Common myeloid progenitor, CD34-positive (primary cell): Measurements from ENCODE around the gene PRSS57.
A peak's percentile ranks its signal among the peaks of the same experiment; 100 is the strongest.

Experiments
- CTCF ChIA-PET: fragments of 350-600 bp; sonication (Branson Sonifier 250); formaldehyde crosslinking; loops from one replicate; lab custom pipeline; 2021; ENCODE audit warnings: antibody characterized with exemption; lab: Charles Lee
- POLR2A ChIA-PET: fragments of 350-600 bp; sonication (Branson Sonifier 250); formaldehyde crosslinking; loops from one replicate; lab custom pipeline; 2021; ENCODE audit warnings: antibody characterized with exemption; lab: Charles Lee
- DNase-seq, 3 donors: peaks; one replicate each; pipeline versions ENCODE4 v3.0.0 to v3.0.0-alpha.2; 2013
- H3K27ac ChIP-seq, 2 experiments: 1 replicate in 1 of 2; 2 replicates in 1 of 2; pipeline ENCODE4 v1.7.0; 2013; ENCODE audit warnings: inconsistent platforms in 2 of 2, low read length in 2 of 2, mild to moderate bottlenecking in 2 of 2, low read depth in 1 of 2, moderate library complexity in 1 of 2; ENCODE audit not compliant: severe bottlenecking in 2 of 2, insufficient read depth in 1 of 2, poor library complexity in 1 of 2
- H3K27me3 ChIP-seq, 5 experiments: replicated peaks in 2 of 5; 1 replicate in 3 of 5; 2 replicates in 2 of 5; pipeline versions ENCODE4 v1.6.1 to v1.7.0; 2013; ENCODE audit warnings: low read length in 4 of 5, mild to moderate bottlenecking in 2 of 5, moderate library complexity in 2 of 5, inconsistent platforms in 1 of 5; ENCODE audit not compliant: insufficient read depth in 5 of 5, control insufficient read depth in 4 of 5
- H3K36me3 ChIP-seq, 4 experiments: 1 replicate in 2 of 4; 2 replicates in 2 of 4; pipeline versions ENCODE4 v1.6.1 to v1.7.0; 2013; ENCODE audit warnings: low read length in 3 of 4, control low read depth in 1 of 4, mild to moderate bottlenecking in 1 of 4; ENCODE audit not compliant: control insufficient read depth in 4 of 4, insufficient read depth in 4 of 4
- H3K4me1 ChIP-seq, 4 experiments: 1 replicate in 3 of 4; 2 replicates in 1 of 4; pipeline versions ENCODE4 v1.6.1 to v1.7.1; 2013; ENCODE audit warnings: low read length in 3 of 4, mild to moderate bottlenecking in 3 of 4, control low read depth in 1 of 4, inconsistent platforms in 1 of 4, moderate library complexity in 1 of 4; ENCODE audit not compliant: control insufficient read depth in 4 of 4, insufficient read depth in 4 of 4; ENCODE audit errors: control extremely low read depth in 1 of 4
- H3K4me3 ChIP-seq, 7 experiments: 1 replicate in 4 of 7; 2 replicates in 3 of 7; pipeline versions ENCODE4 v1.5.1 to v1.7.0; 2013; ENCODE audit warnings: mild to moderate bottlenecking in 7 of 7, low read length in 6 of 7, moderate library complexity in 6 of 7, inconsistent platforms in 2 of 7, low read depth in 2 of 7, control low read depth in 1 of 7; ENCODE audit not compliant: insufficient read depth in 4 of 7, control insufficient read depth in 1 of 7; ENCODE audit errors: extremely low read depth in 1 of 7
- H3K9me3 ChIP-seq, 5 experiments: 1 replicate in 4 of 5; 2 replicates in 1 of 5; pipeline versions ENCODE4 v1.6.1 to v1.7.1; 2013; ENCODE audit warnings: low read length in 4 of 5, mild to moderate bottlenecking in 2 of 5, inconsistent platforms in 1 of 5, low read depth in 1 of 5, moderate library complexity in 1 of 5; ENCODE audit not compliant: control insufficient read depth in 4 of 5, insufficient read depth in 2 of 5; ENCODE audit errors: control extremely low read depth in 1 of 5
- WGBS: methylation state at CpG from one replicate; pipeline ENCODE4 v1.1.5; 2013; ENCODE audit not compliant: insufficient coverage; 5-methylcytosine and 5-hydroxymethylcytosine counted together

The PRSS57 gene

DNA sequence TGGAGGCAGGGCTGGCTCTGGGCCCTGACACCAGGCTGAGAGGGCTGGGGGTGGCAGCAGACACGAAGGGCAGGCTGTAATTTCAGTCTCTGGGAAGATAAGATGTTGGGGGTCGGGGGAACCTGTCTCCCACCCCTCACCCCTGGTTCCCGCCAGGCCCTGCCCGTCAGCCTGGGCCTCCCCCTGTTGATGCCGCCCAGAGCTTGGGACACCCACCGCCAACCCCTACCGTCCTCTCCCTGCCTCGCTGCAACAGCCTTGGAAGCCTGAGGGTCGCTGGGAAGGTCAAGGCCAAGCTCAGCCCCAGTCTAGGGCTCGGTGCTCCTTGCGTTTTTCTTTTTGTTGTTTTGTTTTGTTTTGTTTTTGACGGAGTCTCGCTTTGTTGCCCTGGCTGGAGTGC is 28.0 kb upstream of the PRSS57 start:
- 100% methylated on average over 8 of the region's 13 CpGs for WGBS
- POLR2A ChIA-PET, result interaction anchor here (0.5 kb wide), 1 partner anchor 50 kb away, joined by 6 read pairs; no protein-coding TSS in a partner anchor
- peaks cover 0 to 10% (median 0%) of the 10 kb centered on the region in 5 experiments for H3K27me3 ChIP-seq

DNA sequence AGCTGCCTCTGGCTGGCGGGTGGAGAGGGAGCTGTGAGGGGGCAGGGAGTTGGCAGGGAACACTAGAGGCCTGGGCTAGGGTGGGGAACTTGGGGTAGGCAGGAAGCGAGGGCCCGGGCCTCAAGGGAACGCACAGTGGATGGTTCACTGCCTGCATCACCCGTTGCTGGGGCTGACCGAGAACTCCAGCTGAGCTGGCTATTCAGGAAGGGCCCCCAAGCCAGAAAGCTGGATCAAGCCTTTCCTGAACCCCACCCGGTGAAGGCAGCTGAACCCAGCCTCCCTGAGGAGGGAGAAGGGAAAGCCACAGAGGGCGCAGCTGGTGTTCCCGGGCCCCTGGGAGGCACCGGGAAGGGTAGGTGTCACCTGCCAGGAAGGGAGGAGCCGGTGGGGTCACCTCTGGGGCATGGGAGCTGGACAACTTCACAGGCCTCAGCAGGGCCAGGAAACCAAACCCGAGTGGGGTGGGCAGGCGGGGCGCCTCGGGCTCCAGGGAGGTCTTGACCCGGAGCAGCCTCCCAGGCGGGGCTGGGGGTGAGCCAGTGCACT is 27.4 kb upstream of the PRSS57 start:
- Histone ChIP-seq H3K27ac (no peak overlapping the region), H3K27me3 (peaks cover 0 to 10% (median 0%) of the 10 kb centered on the region in 5 experiments), H3K4me3 (no peak overlapping the region), H3K4me1 (peaks cover 0 to 26% (median 21%) of the 10 kb centered on the region in 4 experiments), H3K9me3 (no peaks in the 10 kb centered on the region), H3K36me3 (no peaks in the 10 kb centered on the region)
- ChIA-PET CTCF (interaction anchor here (0.8 to 1.8 kb wide), 4 partner anchors 9 to 24 kb away, joined by 3 to 7 read pairs (median 4); no protein-coding TSS in a partner anchor), POLR2A (interaction anchor here (0.5 kb wide), 1 partner anchor 50 kb away, joined by 6 read pairs; no protein-coding TSS in a partner anchor)
- peak in 2 of 3 donors; percentile 53 to 66 for DNase-seq
- 26% methylated on average over 14 of the region's 17 CpGs for WGBS

More for the DNA sequence above, 28.0 kb upstream of the PRSS57 start:
- Histone ChIP-seq H3K4me3 (no peak overlapping the region), H3K27ac (no peak overlapping the region), H3K9me3 (no peaks in the 10 kb centered on the region), H3K36me3 (no peaks in the 10 kb centered on the region), H3K4me1 (peaks cover 0 to 32% (median 24%) of the 10 kb centered on the region in 4 experiments)
- no peak for DNase-seq
- CTCF ChIA-PET, result interaction anchor here (1.4 to 2.1 kb wide), 3 partner anchors 8 to 19 kb away, joined by 5 to 7 read pairs (median 7); no protein-coding TSS in a partner anchor

DNA sequence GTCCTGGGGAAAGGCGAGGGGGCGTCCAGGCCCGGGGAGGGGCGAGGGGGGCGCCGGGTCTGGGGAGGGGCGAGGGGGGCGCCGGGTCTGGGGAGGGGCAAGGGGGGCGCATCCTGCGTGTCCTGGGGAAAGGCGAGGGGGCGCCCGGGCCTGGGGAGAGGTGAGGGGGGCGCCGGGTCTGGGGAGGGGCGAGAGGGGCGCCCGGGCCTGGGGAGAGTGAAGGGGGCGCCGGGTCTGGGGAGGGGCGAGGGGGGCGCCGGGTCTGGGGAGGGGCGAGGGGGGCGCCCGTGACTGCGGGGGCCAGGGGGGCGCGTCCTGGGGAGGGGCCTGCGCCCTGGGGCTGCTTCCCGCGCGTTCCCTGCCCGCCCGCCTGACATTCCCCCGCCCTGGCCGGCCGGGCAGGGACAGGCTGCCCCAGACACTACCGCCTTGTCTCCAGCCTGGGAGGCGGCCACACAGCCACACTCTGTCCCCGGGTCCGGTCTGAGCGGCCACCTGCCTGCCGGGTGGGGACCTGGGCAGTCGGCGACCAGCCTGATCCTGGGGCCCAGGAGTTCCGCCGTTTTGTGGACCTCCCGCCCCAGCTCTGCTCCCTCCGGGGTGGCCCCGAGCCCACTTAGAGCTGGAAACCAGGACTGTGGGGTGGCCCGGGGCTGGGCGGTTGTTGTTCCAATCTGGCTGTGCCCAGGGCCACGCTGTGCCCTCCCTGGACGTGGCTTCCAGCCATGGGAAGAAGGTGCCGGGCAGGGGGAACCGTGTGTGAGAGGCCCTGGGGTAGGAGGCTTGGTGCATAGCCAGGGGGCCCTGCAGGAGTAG is 25.3 kb upstream of the PRSS57 start:
- Histone ChIP-seq H3K4me1 (peaks cover 0 to 21% (median 19%) of the 10 kb centered on the region in 4 experiments), H3K27ac (no peak overlapping the region), H3K27me3 (peaks cover 0 to 10% (median 0%) of the 10 kb centered on the region in 5 experiments), H3K9me3 (peaks cover 0 to 4% (median under 1%) of the 10 kb centered on the region in 5 experiments), H3K4me3 (peak overlapping the region in 1 of 7 experiments; percentile 28), H3K36me3 (no peaks in the 10 kb centered on the region)
- ChIA-PET POLR2A (no interaction called here), CTCF (interaction anchor here (0.7 to 1.2 kb wide), 2 partner anchors 18 to 136 kb away, joined by 3 to 4 read pairs; no protein-coding TSS in a partner anchor)
- WGBS, result 5% methylated on average over 21 of the region's 58 CpGs
- no peak for DNase-seq

DNA sequence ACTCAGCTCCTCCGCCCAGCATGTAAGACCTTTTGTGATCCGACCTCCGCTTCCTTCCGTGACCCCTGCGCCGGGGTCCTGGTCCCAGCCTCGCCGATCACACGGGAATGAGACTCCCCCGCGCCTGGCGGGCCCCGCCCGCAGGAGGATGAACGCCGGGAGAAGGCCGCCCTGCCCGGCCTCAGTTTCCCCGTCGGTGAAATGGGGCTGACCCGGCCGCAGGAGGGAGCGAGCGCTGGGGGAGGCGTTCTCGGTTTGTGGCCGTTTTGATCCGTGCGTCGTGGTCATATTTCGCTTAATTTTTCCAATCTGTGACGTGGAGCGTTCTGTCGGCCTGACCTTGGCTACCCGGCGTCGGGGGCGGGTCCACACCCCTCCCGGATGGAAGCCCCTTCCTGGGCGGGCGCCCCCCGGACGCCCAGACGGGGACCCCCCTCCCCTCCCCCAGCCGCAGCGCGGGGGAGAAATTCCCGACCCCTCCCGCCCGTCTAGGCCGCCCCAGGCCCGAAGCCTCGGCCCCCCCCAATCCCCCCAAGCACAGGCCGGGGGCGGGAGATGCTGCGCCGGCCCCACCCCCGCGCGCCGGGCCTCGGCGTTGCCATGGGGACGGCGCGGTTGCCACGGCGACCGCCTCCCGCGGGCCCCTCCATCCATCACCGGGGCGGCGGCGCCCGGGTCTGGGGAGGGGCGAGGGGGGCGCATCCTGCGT is 24.5 kb upstream of the PRSS57 start:
- peak in 1 of 3 donors; percentile 35 for DNase-seq
- ChIA-PET CTCF (no interaction called here), POLR2A (no interaction called here)
- Histone ChIP-seq H3K27me3 (peaks cover 0 to 10% (median 0%) of the 10 kb centered on the region in 5 experiments), H3K9me3 (peaks cover 0 to 9% (median 5%) of the 10 kb centered on the region in 5 experiments), H3K4me3 (peak overlapping the region in 1 of 7 experiments; percentile 5), H3K36me3 (no peaks in the 10 kb centered on the region), H3K27ac (no peak overlapping the region), H3K4me1 (peaks cover 0 to 21% (median 19%) of the 10 kb centered on the region in 4 experiments)
- 22% methylated on average over 47 of the region's 79 CpGs for WGBS

DNA sequence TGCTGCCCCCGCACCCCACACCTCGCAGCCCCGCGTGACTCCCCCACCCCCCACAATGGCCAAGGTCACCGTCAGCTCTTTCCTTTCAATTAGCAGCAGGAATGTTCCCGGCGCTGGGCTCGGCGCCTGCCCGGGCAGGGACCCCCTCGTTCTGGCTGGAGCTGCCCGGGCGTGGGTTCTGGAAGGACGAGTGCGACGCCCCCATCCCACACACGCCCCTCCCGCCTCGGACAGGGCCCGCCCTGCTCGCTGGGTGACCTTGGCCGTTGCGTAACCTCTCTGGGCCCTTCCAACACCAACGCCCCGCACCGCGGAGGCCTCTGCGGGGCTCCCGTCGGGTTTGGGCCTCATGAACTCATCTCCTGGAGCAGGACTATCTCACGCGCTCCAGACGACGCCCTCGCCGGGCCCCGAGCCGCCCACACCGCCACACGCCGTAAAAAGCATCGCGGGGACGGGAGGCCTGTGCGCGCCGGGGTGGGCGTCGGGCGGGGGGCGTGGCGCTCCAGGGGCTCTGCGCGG is 23.8 kb upstream of the PRSS57 start:
- Histone ChIP-seq H3K4me1 (peaks cover 0 to 21% (median 19%) of the 10 kb centered on the region in 4 experiments), H3K4me3 (no peak overlapping the region), H3K36me3 (no peaks in the 10 kb centered on the region), H3K9me3 (peaks cover 0 to 9% (median 5%) of the 10 kb centered on the region in 5 experiments), H3K27ac (no peak overlapping the region), H3K27me3 (peaks cover 0 to 10% (median 0%) of the 10 kb centered on the region in 5 experiments)
- no peak for DNase-seq
- WGBS, result 68% methylated on average over 47 of the region's 54 CpGs
- CTCF ChIA-PET, result interaction anchor here (1.2 to 1.6 kb wide), 3 partner anchors 9 to 15 kb away, joined by 3 to 5 read pairs (median 3); partner anchors contain the start of gene PALM
- POLR2A ChIA-PET, result no interaction called here

DNA sequence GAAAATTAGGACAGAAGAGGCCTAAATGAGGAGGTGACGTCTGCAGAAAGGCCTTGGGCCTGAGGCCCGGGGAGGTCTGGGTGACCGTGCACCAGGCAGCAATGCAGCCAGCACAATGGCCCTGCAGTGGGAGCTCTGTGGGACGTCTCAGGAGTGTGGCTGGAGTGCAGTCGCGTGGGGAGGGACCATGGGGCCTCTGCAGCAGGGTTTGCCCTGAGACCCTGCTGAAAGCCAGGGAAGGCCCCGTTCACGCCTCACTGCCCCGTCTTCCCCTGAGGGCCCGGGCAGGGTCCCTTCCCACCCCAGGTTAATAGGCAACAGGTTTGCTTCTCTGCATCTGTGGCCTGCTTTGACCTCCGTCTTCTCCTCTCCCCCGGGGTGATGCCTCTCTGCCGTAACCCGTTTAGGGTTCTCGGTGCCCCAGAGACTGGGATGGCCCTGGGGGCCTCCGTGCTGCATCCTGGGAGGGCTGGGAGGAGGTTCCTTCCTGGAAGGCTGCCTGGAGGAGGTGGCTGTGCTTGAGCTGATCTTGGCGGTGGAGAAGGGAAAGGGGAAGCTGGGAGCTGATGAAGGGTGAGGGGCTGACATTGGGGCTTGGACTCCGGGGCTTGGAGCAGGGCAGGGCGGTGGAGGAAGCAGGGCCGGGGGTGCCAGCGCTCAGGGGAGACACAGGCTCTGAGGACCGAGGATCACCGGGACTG is 23.1 kb upstream of the PRSS57 start:
- Histone ChIP-seq H3K4me3 (no peak overlapping the region), H3K4me1 (peaks cover 0 to 21% (median 19%) of the 10 kb centered on the region in 4 experiments), H3K36me3 (no peaks in the 10 kb centered on the region), H3K9me3 (peaks cover 0 to 9% (median 5%) of the 10 kb centered on the region in 5 experiments), H3K27ac (no peak overlapping the region), H3K27me3 (peaks cover 0 to 10% (median 0%) of the 10 kb centered on the region in 5 experiments)
- ChIA-PET POLR2A (no interaction called here), CTCF (interaction anchor here (1.0 to 1.6 kb wide), 4 partner anchors 9 to 14 kb away, joined by 3 to 5 read pairs (median 3); partner anchors contain the start of gene PALM)
- no peak for DNase-seq
- WGBS, result 81% methylated on average over 13 of the region's 23 CpGs
